Small intestine (tissue), 7 donors: Measurements from ENCODE around the gene INPP5D. TPM values are rescaled to one million over a fixed set of nuclear protein-coding genes. Genes with fewer than 3 reads are reported as not detected.
A peak's percentile ranks its signal among the peaks of the same experiment; 100 is the strongest.
"Not testable (repeated sequence)": the region's sequence is repeated elsewhere in the genome, so short reads cannot be mapped to it uniquely, and the experiment has no call there.

Experiments used
- DNase-seq, 2 donors: peaks; one replicate each; pipeline versions ENCODE4 v3.0.0 to v3.0.0-alpha.2; 2013
- FAIRE-seq: peaks from 2 replicates; lab custom pipeline; 2012; peaks lifted over from hg19 to GRCh38; lab: Jason Lieb, UNC
- H3K27ac ChIP-seq, 3 donors: one replicate each; pipeline ENCODE4 v1.5.1; 2013; ENCODE audit warnings: low read length in 2 of 3, mild to moderate bottlenecking in 2 of 3, control low read depth in 1 of 3, inconsistent platforms in 1 of 3, low read depth in 1 of 3, moderate library complexity in 1 of 3
- H3K27me3 ChIP-seq, 3 donors: one replicate each; pipeline ENCODE4 v1.6.1; 2013; ENCODE audit warnings: low read length in 3 of 3, inconsistent platforms in 1 of 3; ENCODE audit not compliant: control insufficient read depth in 3 of 3, insufficient read depth in 3 of 3
- H3K36me3 ChIP-seq, 3 donors: one replicate each; pipeline ENCODE4 v1.6.1; 2013; ENCODE audit warnings: low read length in 3 of 3, inconsistent platforms in 1 of 3, low read depth in 1 of 3, mild to moderate bottlenecking in 1 of 3, moderate library complexity in 1 of 3; ENCODE audit not compliant: control insufficient read depth in 3 of 3, insufficient read depth in 2 of 3
- H3K4me1 ChIP-seq, 3 donors: one replicate each; pipeline ENCODE4 v1.6.1; 2013; ENCODE audit warnings: low read length in 2 of 3, inconsistent platforms in 1 of 3, low read depth in 1 of 3, mild to moderate bottlenecking in 1 of 3, moderate library complexity in 1 of 3; ENCODE audit not compliant: control insufficient read depth in 3 of 3, insufficient read depth in 2 of 3
- H3K4me3 ChIP-seq, 3 donors: one replicate each; pipeline ENCODE4 v1.5.1; 2013; ENCODE audit warnings: low read length in 3 of 3, control low read depth in 1 of 3, inconsistent platforms in 1 of 3, low read depth in 1 of 3, mild to moderate bottlenecking in 1 of 3, moderate library complexity in 1 of 3
- H3K9me3 ChIP-seq, 2 donors: one replicate each; pipeline ENCODE4 v1.6.1; 2013; ENCODE audit warnings: low read depth in 1 of 2, low read length in 1 of 2; ENCODE audit not compliant: control insufficient read depth in 2 of 2, insufficient read depth in 1 of 2
- WGBS, 3 donors: extraction: QIAGEN DNeasy Blood & Tissue Kit; methylation state at CpG; one replicate each; pipeline ENCODE4 v1.1.7; 2013; 5-methylcytosine and 5-hydroxymethylcytosine counted together
- polyA plus RNA-seq, 4 donors: library from polyadenylated mRNA; stranded (reverse) in 3 of 4; unstranded in 1 of 4; fragments of 200-250 nt in 3 of 4; fragments of 120-200 nt in 1 of 4; gene quantifications; one replicate each; pipeline versions ENCODE4 v1.2.1 to v1.2.3, GENCODE V29; 2013
- donor health status: healthy with polysubstance abuse.
- donor health status: control.
- donor health status: control.
- donor health status: Bipolar disorder and iron deficiency.
- donor health status: healthy.

Gene INPP5D
- polyA plus RNA-seq, 4 donors: 4.7 to 10.4 (median 6.9) TPM

DNA sequence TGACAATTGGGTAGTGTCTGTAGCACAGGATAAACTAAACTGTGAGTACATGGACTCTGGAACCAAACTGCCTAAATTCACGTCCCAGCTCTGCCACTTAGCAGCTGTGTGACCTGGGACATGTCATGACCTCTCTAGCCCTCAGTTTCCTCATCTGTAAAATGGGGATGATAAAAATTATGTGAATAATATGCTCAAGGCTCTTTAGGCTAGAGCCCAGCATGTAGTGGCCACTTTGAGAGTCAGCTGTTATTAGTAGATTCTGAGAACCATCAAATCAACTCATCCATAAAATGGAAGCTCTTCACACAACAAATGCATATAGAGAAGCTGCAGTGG, 87.7 kb downstream of the INPP5D start:
- 32 to 84% (median 60%) methylated on average over 1 of the region's 1 CpG for WGBS, 3 donors
- H3K27ac ChIP-seq: no peak overlapping the region
- H3K36me3 ChIP-seq: peaks cover 0 to 8% (median 3%) of the 10 kb centered on the region in 3 donors

DNA sequence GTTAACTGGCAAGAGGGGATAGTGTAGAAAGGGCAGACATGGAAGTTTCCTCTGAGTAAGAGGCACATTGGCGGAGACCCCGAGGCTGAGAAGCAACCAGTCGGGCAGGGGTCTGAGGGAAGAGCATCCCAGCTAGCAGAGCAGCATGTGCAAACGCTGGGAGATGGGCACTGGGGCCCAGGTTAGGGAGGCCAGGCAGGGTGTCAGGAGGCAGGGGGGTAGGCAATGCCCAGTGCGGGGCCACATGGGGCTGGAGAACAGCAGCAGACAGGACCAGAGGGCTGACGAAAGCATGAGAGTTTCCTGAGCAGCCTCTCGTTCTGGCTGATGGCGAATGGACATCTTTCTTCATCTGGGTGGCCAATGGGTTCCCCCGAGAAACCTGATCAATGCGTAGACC, 88.2 kb downstream of the INPP5D start:
- Histone ChIP-seq H3K9me3 (no peaks in the 10 kb centered on the region), H3K36me3 (peaks cover 0 to 8% (median 3%) of the 10 kb centered on the region in 3 donors), H3K4me1 (no peaks in the 10 kb centered on the region), H3K4me3 (no peak overlapping the region), H3K27ac (no peak overlapping the region), H3K27me3 (no peaks in the 10 kb centered on the region)
- no peak for FAIRE-seq
- WGBS, 3 donors: 89 to 94% (median 89%) methylated on average over 10 of the region's 10 CpGs
- DNase-seq: no peak

More for the DNA sequence above, 87.7 kb downstream of the INPP5D start:
- Histone ChIP-seq H3K9me3 (no peaks in the 10 kb centered on the region), H3K4me3 (no peak overlapping the region), H3K27me3 (no peaks in the 10 kb centered on the region), H3K4me1 (no peaks in the 10 kb centered on the region)
- DNase-seq: no peak
- FAIRE-seq: no peak

DNA sequence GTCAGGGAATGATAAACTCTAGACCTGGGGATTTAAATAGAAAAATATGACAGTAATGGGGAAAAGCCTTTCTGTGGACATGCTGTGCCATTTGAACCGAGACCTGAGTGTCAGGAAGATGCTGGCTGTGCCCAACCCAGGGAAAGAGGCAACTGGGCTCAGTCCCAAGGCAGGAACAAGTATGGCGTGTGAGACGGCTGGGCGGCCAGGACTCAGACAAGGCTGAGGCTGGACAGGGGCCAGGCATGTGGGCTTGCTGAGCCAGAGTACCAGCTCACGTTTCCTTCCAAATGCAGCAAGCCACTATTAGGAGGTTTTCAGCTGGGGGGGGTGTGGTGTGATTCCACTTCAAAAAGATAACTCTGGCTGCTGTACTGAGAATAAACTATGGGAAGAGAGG, 92.4 kb downstream of the INPP5D start:
- H3K4me3 ChIP-seq: no peak overlapping the region
- H3K36me3 ChIP-seq: peaks cover 0 to 3% (median 2%) of the 10 kb centered on the region in 3 donors
- H3K27ac ChIP-seq: no peak overlapping the region
- no peaks in the 10 kb centered on the region for H3K9me3 ChIP-seq
- no peak for DNase-seq
- no peaks in the 10 kb centered on the region for H3K27me3 ChIP-seq
- 29 to 47% (median 39%) methylated on average over 5 of the region's 5 CpGs for WGBS, 3 donors
- H3K4me1 ChIP-seq: no peaks in the 10 kb centered on the region
- FAIRE-seq: no peak

DNA sequence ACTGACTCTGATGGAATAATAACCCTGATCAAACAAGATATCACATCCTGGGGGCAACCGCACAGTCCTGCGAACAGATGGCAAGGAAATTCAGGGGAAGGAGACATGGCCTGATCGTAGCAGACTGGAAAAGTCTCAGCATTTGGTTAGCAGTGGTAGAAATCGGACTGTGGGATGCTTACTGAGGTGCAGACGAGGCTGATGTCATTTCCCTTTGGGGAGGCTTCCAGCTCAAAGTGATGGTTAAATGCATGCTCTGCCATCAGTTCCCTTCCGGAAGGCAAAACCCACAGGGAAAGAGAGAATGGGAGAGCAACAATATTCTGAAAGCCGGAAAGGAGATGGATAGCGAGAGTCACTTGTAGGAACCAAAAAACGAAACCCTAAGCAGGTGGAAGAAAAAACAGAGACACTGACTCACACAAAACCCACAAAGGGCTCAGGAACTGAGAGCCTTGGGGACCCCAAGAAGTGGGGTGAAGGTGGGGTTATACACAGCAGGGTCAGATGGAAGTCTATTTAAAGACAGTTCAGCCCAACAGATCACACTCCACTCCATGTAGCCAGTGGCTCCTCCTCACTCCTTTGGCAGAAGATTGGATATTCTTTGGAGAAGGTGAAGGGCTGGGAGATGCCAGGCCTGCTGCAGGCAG, 93.1 kb downstream of the INPP5D start:
- peaks cover under 1 to 3% (median 2%) of the 10 kb centered on the region in 3 donors for H3K36me3 ChIP-seq
- no peak overlapping the region for H3K4me3 ChIP-seq
- no peaks in the 10 kb centered on the region for H3K4me1 ChIP-seq
- no peak overlapping the region for H3K27ac ChIP-seq
- no peaks in the 10 kb centered on the region for H3K9me3 ChIP-seq
- FAIRE-seq: no peak
- no peak for DNase-seq
- no peaks in the 10 kb centered on the region for H3K27me3 ChIP-seq
- 51 to 72% (median 58%) methylated on average over 9 of the region's 9 CpGs for WGBS, 3 donors

DNA sequence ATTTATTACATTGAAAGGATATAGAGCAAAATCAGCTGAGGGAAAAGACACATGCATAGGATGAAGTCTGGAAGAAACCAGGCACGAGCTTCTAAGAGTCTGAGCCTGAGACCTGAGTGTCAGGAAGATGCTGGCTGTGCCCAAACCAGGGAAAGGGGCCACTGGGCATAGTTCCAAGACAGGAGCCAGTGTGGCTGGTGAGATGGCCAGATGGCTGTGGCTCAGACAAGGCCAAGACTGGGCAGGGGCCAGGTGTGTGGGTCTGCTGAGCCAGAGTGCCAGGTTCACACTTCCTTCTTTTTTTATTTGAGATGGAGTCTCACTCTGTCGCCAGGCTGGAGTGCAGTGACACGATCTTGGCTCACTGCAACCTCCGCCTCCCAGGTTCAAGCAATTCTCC, 95.9 kb downstream of the INPP5D start:
- Histone ChIP-seq H3K4me1 (no peaks in the 10 kb centered on the region), H3K4me3 (no peak overlapping the region), H3K27ac (no peak overlapping the region), H3K9me3 (no peaks in the 10 kb centered on the region), H3K36me3 (peaks cover 0 to 4% (median 2%) of the 10 kb centered on the region in 3 donors), H3K27me3 (no peaks in the 10 kb centered on the region)
- DNase-seq (no peak), FAIRE-seq (no peak)
- 73 to 92% (median 88%) methylated on average over 4 of the region's 4 CpGs for whole genome bisulfite sequencing, 3 donors

DNA sequence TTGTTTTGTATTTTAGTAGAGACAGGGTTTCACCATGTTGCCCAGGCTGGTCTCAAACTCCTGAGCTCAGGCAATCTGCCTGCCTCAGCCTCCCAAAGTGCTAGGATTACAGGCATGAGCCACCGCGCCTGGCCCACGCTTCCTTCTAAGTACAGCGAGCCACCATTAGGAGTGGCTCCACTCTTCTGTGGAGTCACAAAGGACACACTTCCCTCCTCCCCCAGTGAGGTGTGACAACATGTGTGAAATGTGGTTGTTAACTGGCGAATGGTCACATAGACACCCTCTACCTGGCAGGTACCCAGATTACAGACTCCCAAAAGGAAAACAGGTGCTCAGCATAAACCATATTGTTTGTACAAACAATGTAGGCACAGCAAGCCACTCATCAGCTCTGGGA, 96.3 kb downstream of the INPP5D start:
- H3K4me3 ChIP-seq, H3K27ac ChIP-seq, H3K36me3 ChIP-seq, H3K9me3 ChIP-seq, H3K27me3 ChIP-seq, H3K4me1 ChIP-seq, FAIRE-seq: not testable (repeated sequence)
- DNase-seq: peak in 1 of 2 donors; percentile 10
- 80 to 95% (median 92%) methylated on average over 5 of the region's 5 CpGs for WGBS, 3 donors

DNA sequence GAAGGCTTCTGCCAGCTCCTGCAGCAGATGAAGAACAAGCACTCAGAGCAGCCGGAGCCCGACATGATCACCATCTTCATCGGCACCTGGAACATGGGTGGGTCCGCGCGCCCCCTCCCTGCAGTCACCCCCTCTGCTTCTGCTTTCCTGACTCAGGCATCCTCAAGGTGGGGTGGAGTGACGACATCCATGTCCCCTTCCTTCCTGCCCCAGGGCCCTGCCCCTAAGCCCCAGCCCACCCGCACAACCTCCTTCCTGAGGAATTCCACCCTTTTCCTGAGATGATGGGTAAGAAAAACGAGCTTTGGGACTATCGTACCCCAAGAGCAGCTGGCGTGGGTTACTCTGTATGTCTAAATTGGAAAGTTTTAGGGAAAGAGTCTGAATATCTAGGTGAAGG, 101.6 kb downstream of the INPP5D start:
- Histone ChIP-seq H3K4me3 (no peak overlapping the region), H3K9me3 (no peaks in the 10 kb centered on the region), H3K4me1 (peaks cover 0 to 11% (median 2%) of the 10 kb centered on the region in 3 donors), H3K36me3 (peaks cover 0 to 2% (median 2%) of the 10 kb centered on the region in 3 donors), H3K27ac (no peak overlapping the region), H3K27me3 (no peaks in the 10 kb centered on the region)
- DNase-seq (no peak), FAIRE-seq (no peak)
- 88 to 94% (median 93%) methylated on average over 11 of the region's 11 CpGs for WGBS, 3 donors

DNA sequence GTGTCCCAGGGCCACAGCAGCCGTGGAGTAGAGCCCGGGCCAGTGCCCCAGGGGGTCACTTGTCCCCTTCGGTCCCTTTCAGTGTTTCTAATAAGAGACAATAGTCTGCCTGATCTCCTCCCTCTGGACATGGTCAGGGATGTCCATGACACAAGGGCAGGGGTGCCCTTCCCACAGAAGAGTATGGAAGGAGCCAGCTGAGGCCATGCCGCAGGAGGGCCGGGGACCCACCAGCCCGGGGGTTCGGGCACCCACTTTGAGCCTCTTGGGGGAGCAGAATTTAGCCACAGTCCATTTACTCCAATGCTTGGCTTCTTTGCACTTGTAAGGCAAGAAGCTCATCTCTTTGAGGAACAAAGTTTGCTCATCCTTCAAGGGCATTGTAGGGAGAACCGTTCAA, 102.6 kb downstream of the INPP5D start:
- Histone ChIP-seq H3K9me3 (no peaks in the 10 kb centered on the region), H3K36me3 (peaks cover 0 to 2% (median 2%) of the 10 kb centered on the region in 3 donors), H3K27me3 (no peaks in the 10 kb centered on the region), H3K4me3 (no peak overlapping the region), H3K4me1 (peaks cover 0 to 11% (median 2%) of the 10 kb centered on the region in 3 donors), H3K27ac (no peak overlapping the region)
- FAIRE-seq (no peak), DNase-seq (no peak)
- 90 to 94% (median 93%) methylated on average over 8 of the region's 8 CpGs for WGBS, 3 donors
